IMR-90 (cell line): ENCODE measurements around the gene SELENOV. TPM values are rescaled to one million over a fixed set of nuclear protein-coding genes. Genes with fewer than 3 reads are reported as not detected.

Source experiments
- ATAC-seq: fragments of 200-7000 bp; cut with Tn5 transposase; 2 replicates; pipeline ENCODE4 v1.9.1; 2020; ENCODE audit warnings: low read depth, mild to moderate bottlenecking, moderate library complexity
- BruUV-seq: library from RNA; stranded (reverse); fragments of 400-500 nt; replicated peaks from 2 replicates; lab custom pipeline; 2021; lab: Mats Ljungman, UMichigan
- CTCF ChIA-PET: fragments of 300-600 bp; formaldehyde crosslinking; extraction: SDS; loops from one replicate; lab custom pipeline; 2021; ENCODE audit warnings: antibody characterized with exemption; lab: Yijun Ruan, JAX
- POLR2A ChIA-PET: fragments of 300-600 bp; sonication (Branson Sonifier 250); formaldehyde crosslinking; loops from one replicate; lab custom pipeline; 2022; ENCODE audit warnings: antibody characterized with exemption; ENCODE audit not compliant: unreplicated experiment; lab: Charles Lee
- DNase-seq: peaks from one replicate; pipeline ENCODE4 v3.0.0; 2013
- H2AFZ ChIP-seq: replicated peaks from 2 replicates; pipeline ENCODE3; 2013; ENCODE audit warnings: low read length, mild to moderate bottlenecking; ENCODE audit not compliant: poor library complexity
- H2AK5ac ChIP-seq: 2 replicates; pipeline ENCODE4 v1.6.1; 2013; ENCODE audit warnings: low read depth, low read length, inconsistent platforms
- H2AK9ac ChIP-seq: replicated peaks from 2 replicates; pipeline ENCODE3; 2013; ENCODE audit warnings: mild to moderate bottlenecking, low read depth, low read length, moderate library complexity; ENCODE audit not compliant: poor library complexity
- H2BK120ac ChIP-seq: 2 replicates; pipeline ENCODE4 v1.6.1; 2013; ENCODE audit warnings: low read depth, low read length, inconsistent platforms
- H2BK15ac ChIP-seq: 3 replicates; pipeline ENCODE4 v1.6.1; 2013; ENCODE audit warnings: low read depth, low read length, inconsistent platforms
- H2BK20ac ChIP-seq: 2 replicates; pipeline ENCODE4 v1.6.1; 2013; ENCODE audit warnings: low read depth, mild to moderate bottlenecking, inconsistent platforms, low read length, moderate library complexity
- H2BK5ac ChIP-seq: 2 replicates; pipeline ENCODE4 v1.6.1; 2013; ENCODE audit warnings: mild to moderate bottlenecking, low read depth, low read length, inconsistent platforms; ENCODE audit not compliant: poor library complexity, severe bottlenecking
- H3K14ac ChIP-seq: replicated peaks from 2 replicates; pipeline ENCODE4 v1.6.1; 2013; ENCODE audit warnings: low read depth, low read length, inconsistent platforms
- H3K18ac ChIP-seq: 2 replicates; pipeline ENCODE4 v1.6.1; 2013; ENCODE audit warnings: low read depth, low read length, control low read depth
- H3K23ac ChIP-seq: 2 replicates; pipeline ENCODE4 v1.6.1; 2013; ENCODE audit warnings: low read depth, low read length, inconsistent platforms
- H3K27ac ChIP-seq: 2 replicates; pipeline ENCODE4 v1.5.1; 2013; ENCODE audit warnings: mild to moderate bottlenecking, control low read depth, low read length; ENCODE audit not compliant: insufficient read depth
- H3K27me3 ChIP-seq: 2 replicates; pipeline ENCODE4 v1.6.1; 2013; ENCODE audit warnings: low read length; ENCODE audit not compliant: control insufficient read depth, insufficient read depth
- H3K36me3 ChIP-seq: 2 replicates; pipeline ENCODE4 v1.6.1; 2013; ENCODE audit warnings: low read length, mixed read lengths; ENCODE audit not compliant: control insufficient read depth, insufficient read depth
- H3K4ac ChIP-seq: 2 replicates; pipeline ENCODE4 v1.6.1; 2013; ENCODE audit warnings: low read depth, low read length, inconsistent platforms
- H3K4me1 ChIP-seq: 2 replicates; pipeline ENCODE4 v1.6.1; 2013; ENCODE audit warnings: low read length, mixed read lengths; ENCODE audit not compliant: control insufficient read depth, insufficient read depth
- H3K4me2 ChIP-seq: 2 replicates; pipeline ENCODE4 v1.6.1; 2013; ENCODE audit warnings: low read depth, mild to moderate bottlenecking, control low read depth, low read length, moderate library complexity
- H3K4me3 ChIP-seq: 2 replicates; pipeline ENCODE4 v1.5.1; 2013; ENCODE audit warnings: low read depth, mild to moderate bottlenecking, control low read depth, low read length, moderate library complexity; ENCODE audit not compliant: insufficient read depth
- H3K56ac ChIP-seq: 2 replicates; pipeline ENCODE4 v1.6.1; 2013; ENCODE audit warnings: low read length, inconsistent platforms; ENCODE audit not compliant: insufficient read depth; ENCODE audit errors: extremely low read depth
- H3K79me1 ChIP-seq, 2 experiments: 2 replicates each; pipeline ENCODE4 v1.6.1; 2013; ENCODE audit warnings: low read length in 2 of 2, inconsistent platforms in 1 of 2, low read depth in 1 of 2
- H3K9ac ChIP-seq: 2 replicates; pipeline ENCODE4 v1.6.1; 2013; ENCODE audit warnings: low read depth, low read length, control low read depth
- H3K9me1 ChIP-seq: 2 replicates; pipeline ENCODE4 v1.6.1; 2013; ENCODE audit warnings: low read length, inconsistent platforms; ENCODE audit not compliant: insufficient read depth
- H3K9me3 ChIP-seq: 2 replicates; pipeline ENCODE4 v1.6.1; 2013; ENCODE audit warnings: low read length; ENCODE audit not compliant: control insufficient read depth, insufficient read depth
- H4K20me1 ChIP-seq: 2 replicates; pipeline ENCODE4 v1.6.1; 2013; ENCODE audit warnings: low read length, inconsistent platforms; ENCODE audit not compliant: insufficient read depth
- H4K5ac ChIP-seq: 2 replicates; pipeline ENCODE4 v1.6.1; 2013; ENCODE audit warnings: mild to moderate bottlenecking, low read depth, low read length, control low read depth
- H4K8ac ChIP-seq, 2 experiments: 2 replicates each; pipeline ENCODE4 v1.6.1; 2013; ENCODE audit warnings: low read depth in 2 of 2, low read length in 2 of 2, control low read depth in 1 of 2, inconsistent platforms in 1 of 2
- H4K91ac ChIP-seq: 2 replicates; pipeline ENCODE4 v1.6.1; 2013; ENCODE audit warnings: low read depth, low read length, inconsistent platforms; ENCODE audit not compliant: insufficient read depth
- BHLHE40 ChIP-seq: fragments of 150-350 bp; IDR thresholded peaks from 2 replicates; pipeline ENCODE4 v1.6.1; 2016; ENCODE audit warnings: mild to moderate bottlenecking, low read depth, low read length
- CEBPB ChIP-seq: IDR thresholded peaks from 2 replicates; pipeline ENCODE4 v1.6.1; 2012; ENCODE audit warnings: low read depth, low read length, improper control_type of control experiment
- CTCF ChIP-seq: conservative IDR thresholded peaks from 2 replicates; pipeline ENCODE4 v1.5.1; 2012; ENCODE audit warnings: mild to moderate bottlenecking, low read depth, low read length, improper control_type of control experiment
- MAFK ChIP-seq: IDR thresholded peaks from 2 replicates; pipeline ENCODE4 v1.6.1; 2012; ENCODE audit warnings: low read depth, low read length, improper control_type of control experiment
- MAZ ChIP-seq: IDR thresholded peaks from 2 replicates; pipeline ENCODE4 v1.6.1; 2012; ENCODE audit warnings: low read depth, mild to moderate bottlenecking, low read length, improper control_type of control experiment, moderate library complexity, borderline replicate concordance
- MXI1 ChIP-seq: IDR thresholded peaks from 2 replicates; pipeline ENCODE4 v1.6.1; 2012; ENCODE audit warnings: low read depth, mild to moderate bottlenecking, low read length, moderate library complexity, borderline replicate concordance
- POLR2A ChIP-seq: IDR thresholded peaks from 2 replicates; pipeline ENCODE4 v1.6.1; 2012; ENCODE audit warnings: mild to moderate bottlenecking, low read depth, low read length
- RAD21 ChIP-seq: IDR thresholded peaks from 2 replicates; pipeline ENCODE4 v1.6.1; 2012; ENCODE audit warnings: low read length, improper control_type of control experiment
- RCOR1 ChIP-seq: IDR thresholded peaks from 2 replicates; pipeline ENCODE4 v1.6.1; 2012; ENCODE audit warnings: mild to moderate bottlenecking, low read length, improper control_type of control experiment; ENCODE audit not compliant: insufficient replicate concordance
- RFX5 ChIP-seq: IDR thresholded peaks from 2 replicates; pipeline ENCODE4 v1.8.0; 2012; ENCODE audit warnings: low read depth, mild to moderate bottlenecking, low read length, moderate library complexity
- SMC3 ChIP-seq: fragments of 150-350 bp; IDR thresholded peaks from 2 replicates; pipeline ENCODE4 v1.6.1; 2016; ENCODE audit warnings: low read depth, mild to moderate bottlenecking, antibody characterized with exemption, low read length, moderate library complexity
- WGBS, 2 experiments: methylation state at CpG; one replicate each; pipeline versions ENCODE4 v1.1.5 to v1.1.7; 2013; ENCODE audit warnings: missing lambda C conversion rate in 2 of 2; ENCODE audit not compliant: insufficient read length in 1 of 2; ENCODE audit errors: extremely low coverage in 2 of 2; 5-methylcytosine and 5-hydroxymethylcytosine counted together
- dilution Hi-C: fragments of 300-500 bp; cut with HindIII; formaldehyde crosslinking; loops from one replicate; pipeline ENCODE4 v1.14.3; 2018; ENCODE audit warnings: low sequenced_read_pairs; ENCODE audit not compliant: unreplicated experiment
- in situ Hi-C: fragments of 300-500 bp; cut with MboI; formaldehyde crosslinking; loops from 3 replicates; pipeline ENCODE4 v1.14.3; 2019; ENCODE audit warnings: low sequenced_read_pairs, inconsistent platforms, mixed read lengths
- intact Hi-C: fragments of 100-400 bp; cut with micrococcal nuclease; formaldehyde crosslinking; loops from 2 replicates; pipeline ENCODE4 v1.10.0; 2022
- polyA plus RNA-seq, 3 experiments: library from polyadenylated mRNA; depleted of rRNA; stranded (reverse); fragments of >200 nt; gene quantifications; 2 replicates each; pipeline ENCODE4 v1.2.3, GENCODE V29; 2012; ENCODE audit warnings: low replicate concordance in 1 of 3
- total RNA-seq: library from RNA; depleted of rRNA; stranded (reverse); fragments of >200 nt; gene quantifications from 2 replicates; pipeline ENCODE4 v1.2.3, GENCODE V29; 2012

Gene SELENOV
- total and polyA plus RNA-seq, 2 of the 4 experiments (the other 2 are of a cell fraction) = not detected

GRCh38 chr19:39539518-39540332 is 24.8 kb downstream of the SELENOV start, which contains the start of gene EID2:
TSS of gene EID2 (minus strand) at chr19:39540161. CDS start at chr19:39540079, 82 bp downstream.
- H4K5ac ChIP-seq = peak within 1 kb of the TSS; percentile 46; the same call in 1 of the 2 replicates
- H3K27ac ChIP-seq = peak within 1 kb of the TSS; percentile 95
- H2AFZ ChIP-seq = peak within 1 kb of the TSS; percentile 100
- peaks cover 3% of the 10 kb centered on the region; the same call in 1 of the 2 replicates for H4K20me1 ChIP-seq
- peak within 1 kb of the TSS; percentile 59; the same call in 1 of the 2 replicates for H4K91ac ChIP-seq
- peak within 1 kb of the TSS; percentile 92 for H3K56ac ChIP-seq
- peaks cover 0 to 25% of the 10 kb centered on the region in 2 experiments; a peak in 3 of 4 replicates for H3K79me1 ChIP-seq
- H3K9me3 ChIP-seq = no peaks in the 10 kb centered on the region
- TF ChIP-seq SMC3 (peak; percentile 54), RAD21 (peak; percentile 50), BHLHE40 (no peak), MAFK (no peak), MXI1 (0 out of 2 replicates have a peak, but pooled peaks have one; percentile 9), CEBPB (no peak), POLR2A (peak; percentile 73), CTCF (peak; percentile 85), RFX5 (no peak), RCOR1 (no peak), MAZ (peak; percentile 59; the same call in 1 of the 2 replicates)
- peak within 1 kb of the TSS; percentile 41; the same call in 1 of the 2 replicates for H2BK120ac ChIP-seq
- H2BK5ac ChIP-seq = peak within 1 kb of the TSS; percentile 94
- WGBS, 2 experiments = 1% methylated on average over 59 of the region's 84 CpGs; no CpG with 5 or more reads in 1 of the 2 experiments
- no peaks in the 10 kb centered on the region for H3K4me1 ChIP-seq
- peak within 1 kb of the TSS; percentile 94 for H3K14ac ChIP-seq
- ChIA-PET POLR2A (interaction anchor here (0.6 kb wide), 1 partner anchor 294 kb away, joined by 3 read pairs; no protein-coding TSS in a partner anchor), CTCF (interaction anchor here (0.9 to 1.8 kb wide), 2 partner anchors 99 to 162 kb away, joined by 6 to 8 read pairs; no protein-coding TSS in a partner anchor)
- intact Hi-C loops = loop anchor here (5.0 kb wide), 1 partner anchor 283 kb away; no protein-coding TSS in a partner anchor
- in situ Hi-C loops = loop anchor here (10.0 kb wide), 1 partner anchor 305 kb away; the partner anchor contains the start of gene FBL
- dilution Hi-C loops = no loop called here
- no peaks in the 10 kb centered on the region for H3K27me3 ChIP-seq
- H3K36me3 ChIP-seq = no peaks in the 10 kb centered on the region
- no peaks in the 10 kb centered on the region for H3K9me1 ChIP-seq
- H3K4me2 ChIP-seq = peak within 1 kb of the TSS; percentile 95
- peak; percentile 93 for DNase-seq
- H2BK20ac ChIP-seq = no peak within 1 kb of the TSS
- H2BK15ac ChIP-seq = no peak within 1 kb of the TSS
- ATAC-seq = peak; percentile 95
- H3K9ac ChIP-seq = peak within 1 kb of the TSS; percentile 99
- H3K23ac ChIP-seq = peak within 1 kb of the TSS; percentile 98
- peak within 1 kb of the TSS; percentile 13 to 90; a peak in 3 of 4 replicates for H4K8ac ChIP-seq
- BruUV-seq = TSS peak; percentile 71
- H3K4ac ChIP-seq = peak within 1 kb of the TSS; percentile 88
- H2AK9ac ChIP-seq = peak within 1 kb of the TSS; percentile 78
- H3K18ac ChIP-seq = peak within 1 kb of the TSS; percentile 63
- H3K4me3 ChIP-seq = peak within 1 kb of the TSS; percentile 89
- H2AK5ac ChIP-seq = peak within 1 kb of the TSS; percentile 69; the same call in 1 of the 2 replicates
